Activated CD8-positive, alpha-beta memory T cell treated with anti-CD3 and anti-CD28 coated beads for 4 hours (primary cell): Measurements from ENCODE around the gene ANAPC7.
"Not testable (repeated sequence)": the region's sequence is repeated elsewhere in the genome, so short reads cannot be mapped to it uniquely, and the experiment has no call there.

ENCODE experiments used
- DNase-seq, 2 donors: peaks; one replicate each; pipeline ENCODE4 v3.0.0-alpha.2; 2020; ENCODE audit warnings: low read depth in 2 of 2

Gene ANAPC7

GRCh38 chr12:110348431-110349059, 55.0 kb downstream of the ANAPC7 start:
- DNase-seq: no peak

GRCh38 chr12:110347767-110348166, 55.7 kb downstream of the ANAPC7 start:
- no peak for DNase-seq

- no peak for DNase-seq
Observed at GRCh38 chr12:110345963-110346362, 57.5 kb downstream of the ANAPC7 start.

- no peak for DNase-seq
Observed at GRCh38 chr12:110345176-110345661, 58.3 kb downstream of the ANAPC7 start.

GRCh38 chr12:110344657-110345056, 58.9 kb downstream of the ANAPC7 start:
- no peak for DNase-seq

GRCh38 chr12:110343736-110344555, 59.6 kb downstream of the ANAPC7 start:
- DNase-seq: no peak

- DNase-seq: no peak
Observed at GRCh38 chr12:110343114-110343513, 60.4 kb downstream of the ANAPC7 start.

GRCh38 chr12:110342157-110342556, 61.4 kb downstream of the ANAPC7 start:
- no peak for DNase-seq

- DNase-seq: no peak
Observed at GRCh38 chr12:110340706-110341105, 62.8 kb downstream of the ANAPC7 start.

- not testable (repeated sequence) for DNase-seq
Observed at GRCh38 chr12:110340261-110340660, 63.2 kb downstream of the ANAPC7 start.

GRCh38 chr12:110339184-110339952, 64.1 kb downstream of the ANAPC7 start:
- DNase-seq: no peak

GRCh38 chr12:110338754-110339153, 64.8 kb downstream of the ANAPC7 start:
- DNase-seq: no peak

- no peak for DNase-seq
Observed at GRCh38 chr12:110337912-110338710, 65.4 kb downstream of the ANAPC7 start.

- no peak for DNase-seq
Observed at GRCh38 chr12:110335481-110336045, 67.9 kb downstream of the ANAPC7 start.

- no peak for DNase-seq
Observed at GRCh38 chr12:110333201-110333600, 70.3 kb downstream of the ANAPC7 start.

- no peak for DNase-seq
Observed at GRCh38 chr12:110330544-110330943, 73.0 kb downstream of the ANAPC7 start.

GRCh38 chr12:110330124-110330523, 73.4 kb downstream of the ANAPC7 start:
- DNase-seq: no peak

GRCh38 chr12:110329710-110330109, 73.8 kb downstream of the ANAPC7 start:
- no peak for DNase-seq
